Esophagus squamous epithelium (tissue), 4 donors: ENCODE measurements around the gene AFF3.

Experiments used
- POLR2A ChIP-seq, 4 donors: fragments of 450-650 bp; IDR thresholded peaks; one replicate each; pipeline ENCODE4 v1.6.1; 2017; ENCODE audit warnings: antibody characterized with exemption in 4 of 4, mild to moderate bottlenecking in 4 of 4, moderate library complexity in 3 of 4
- TF ChIP-seq, protein P1 (sequence below), 6 experiments: fragments of 450-650 bp in 4 of 6; fragments of 200-600 bp in 2 of 6; sonication (generic) in 2 of 6; IDR thresholded peaks; one replicate each; pipeline ENCODE4 v1.5.1; 2016 to 2019; ENCODE audit warnings: antibody characterized with exemption in 6 of 6, mild to moderate bottlenecking in 4 of 6, moderate library complexity in 4 of 6

DNA sequence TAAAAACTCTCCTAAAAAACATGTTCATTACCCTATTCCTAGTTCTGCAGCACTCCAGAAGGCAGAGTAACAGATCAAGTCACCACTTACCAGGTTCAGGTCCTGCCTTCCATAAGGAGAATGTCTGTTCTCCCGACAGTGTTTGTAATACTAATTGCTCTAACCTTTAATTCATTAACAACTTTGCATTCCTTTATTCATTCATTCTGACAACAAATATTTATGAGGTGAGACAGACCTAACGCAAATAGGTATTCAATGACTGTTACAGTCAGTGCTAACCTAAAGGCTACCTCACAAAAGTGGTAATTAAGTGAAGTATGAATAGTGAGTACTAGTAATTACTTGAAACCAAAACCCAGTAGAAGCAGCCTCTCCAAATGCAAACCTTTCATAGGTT, 224.0 kb downstream of the AFF3 start:
- TF ChIP-seq, protein P1, sequence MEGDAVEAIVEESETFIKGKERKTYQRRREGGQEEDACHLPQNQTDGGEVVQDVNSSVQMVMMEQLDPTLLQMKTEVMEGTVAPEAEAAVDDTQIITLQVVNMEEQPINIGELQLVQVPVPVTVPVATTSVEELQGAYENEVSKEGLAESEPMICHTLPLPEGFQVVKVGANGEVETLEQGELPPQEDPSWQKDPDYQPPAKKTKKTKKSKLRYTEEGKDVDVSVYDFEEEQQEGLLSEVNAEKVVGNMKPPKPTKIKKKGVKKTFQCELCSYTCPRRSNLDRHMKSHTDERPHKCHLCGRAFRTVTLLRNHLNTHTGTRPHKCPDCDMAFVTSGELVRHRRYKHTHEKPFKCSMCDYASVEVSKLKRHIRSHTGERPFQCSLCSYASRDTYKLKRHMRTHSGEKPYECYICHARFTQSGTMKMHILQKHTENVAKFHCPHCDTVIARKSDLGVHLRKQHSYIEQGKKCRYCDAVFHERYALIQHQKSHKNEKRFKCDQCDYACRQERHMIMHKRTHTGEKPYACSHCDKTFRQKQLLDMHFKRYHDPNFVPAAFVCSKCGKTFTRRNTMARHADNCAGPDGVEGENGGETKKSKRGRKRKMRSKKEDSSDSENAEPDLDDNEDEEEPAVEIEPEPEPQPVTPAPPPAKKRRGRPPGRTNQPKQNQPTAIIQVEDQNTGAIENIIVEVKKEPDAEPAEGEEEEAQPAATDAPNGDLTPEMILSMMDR (IDR thresholded peaks at IDR 0.05) = no peak
- no peak for TF ChIP-seq POLR2A (IDR thresholded peaks at IDR 0.05)
